Esophagus squamous epithelium (tissue), 4 donors: ENCODE measurements around the gene RAB11FIP5.

Source experiments
- CTCF ChIP-seq, 6 experiments: fragments of 450-650 bp in 4 of 6; fragments of 200-600 bp in 2 of 6; sonication (generic) in 2 of 6; IDR thresholded peaks; one replicate each; pipeline ENCODE4 v1.5.1; 2016 to 2019; ENCODE audit warnings: antibody characterized with exemption in 6 of 6, mild to moderate bottlenecking in 4 of 6, moderate library complexity in 4 of 6
- POLR2A ChIP-seq, 4 donors: fragments of 450-650 bp; IDR thresholded peaks; one replicate each; pipeline ENCODE4 v1.6.1; 2017; ENCODE audit warnings: antibody characterized with exemption in 4 of 4, mild to moderate bottlenecking in 4 of 4, moderate library complexity in 3 of 4

GRCh38 chr2:73050121-73050545, 62.6 kb downstream of the RAB11FIP5 start:
- TF ChIP-seq CTCF (IDR thresholded peaks at IDR 0.05): no peak
- TF ChIP-seq POLR2A (IDR thresholded peaks at IDR 0.05): no peak
